GM19351 (cell line): ENCODE data around the gene SPDL1.

Experiments used
- ATAC-seq: cut with Tn5 transposase; IDR thresholded peaks from one replicate; pipeline ENCODE4 v1.9.1; 2021; ENCODE audit warnings: mild to moderate bottlenecking, moderate library complexity; ENCODE audit not compliant: unreplicated experiment

The SPDL1 gene

DNA sequence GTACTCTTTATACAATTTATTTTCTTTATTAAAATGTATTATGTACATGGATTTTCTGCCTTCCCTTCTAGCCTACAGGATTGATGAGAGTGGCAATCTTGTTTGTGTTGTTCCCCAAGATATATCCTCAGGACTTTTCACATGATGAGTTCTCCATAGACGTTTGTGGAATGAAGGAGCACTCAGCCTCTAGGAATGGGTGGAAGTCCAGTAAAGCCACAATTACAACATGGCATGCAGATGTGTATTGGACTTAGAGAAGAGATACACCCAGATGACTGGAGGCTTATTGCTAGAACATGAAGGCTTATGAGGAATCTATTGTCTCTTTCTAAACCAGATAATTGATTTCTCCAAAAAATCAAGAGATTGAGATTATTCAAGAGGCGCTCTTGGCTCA, 45.3 kb downstream of the SPDL1 start:
- no peak for ATAC-seq

- peak; percentile 53 for ATAC-seq
Measured at GRCh38 chr5:169629847-169630548, 46.4 kb downstream of the SPDL1 start.

- ATAC-seq: no peak
Measured at GRCh38 chr5:169631360-169631759, 47.8 kb downstream of the SPDL1 start.

GRCh38 chr5:169632946-169633345, 49.4 kb downstream of the SPDL1 start:
- no peak for ATAC-seq

- no peak for ATAC-seq
Measured at GRCh38 chr5:169634606-169635005, 51.0 kb downstream of the SPDL1 start.

DNA sequence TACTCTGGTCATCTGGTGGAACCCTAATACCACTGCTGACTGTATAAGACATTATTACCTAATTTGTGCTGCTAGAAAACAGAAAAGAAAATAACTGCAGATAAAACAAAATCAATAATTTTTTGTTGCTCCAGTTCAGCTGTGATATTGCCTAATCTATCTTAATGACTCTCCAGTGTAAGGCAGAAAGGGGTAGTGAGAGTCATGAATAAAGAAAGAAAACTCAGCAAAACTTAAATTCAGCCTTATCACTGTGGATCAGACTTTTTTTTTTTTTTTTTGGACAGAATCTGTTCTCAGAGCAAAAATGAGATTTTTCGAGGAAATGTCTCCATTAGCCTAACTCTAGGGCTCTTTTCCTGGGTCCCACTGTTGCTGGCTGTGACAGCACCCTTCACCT, 52.4 kb downstream of the SPDL1 start:
- no peak for ATAC-seq

GRCh38 chr5:169636477-169637084, 53.0 kb downstream of the SPDL1 start:
- ATAC-seq: no peak

DNA sequence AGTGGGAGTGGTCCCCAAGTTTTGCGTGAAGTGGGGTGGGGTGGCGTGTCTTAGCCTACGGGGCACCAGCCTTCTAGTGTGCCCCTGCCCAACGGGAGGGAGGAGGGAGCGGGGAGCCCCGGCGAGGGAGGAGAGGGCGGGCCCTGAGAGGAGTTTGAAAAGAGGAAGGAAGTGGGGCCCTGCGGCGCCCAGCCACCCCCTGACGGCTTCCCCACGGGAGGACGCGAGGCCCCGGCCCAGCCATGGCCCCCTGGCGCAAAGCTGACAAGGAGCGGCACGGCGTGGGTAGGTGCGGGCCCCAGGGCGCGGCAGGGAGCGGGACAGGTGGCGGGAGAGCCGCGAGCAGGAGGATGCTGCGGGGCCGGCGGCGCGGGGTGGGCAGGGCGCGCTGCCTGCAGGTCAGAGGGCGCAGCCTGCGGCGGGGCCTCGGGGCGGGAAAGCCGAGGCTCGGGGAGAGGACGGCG, 53.5 kb downstream of the SPDL1 start, which contains the start of gene DOCK2:
DOCK2 (plus strand) TSS at position 191 of the 464 bp plus-strand sequence; CDS start at position 243, 52 bp downstream.
- ATAC-seq: peak; percentile 90

DNA sequence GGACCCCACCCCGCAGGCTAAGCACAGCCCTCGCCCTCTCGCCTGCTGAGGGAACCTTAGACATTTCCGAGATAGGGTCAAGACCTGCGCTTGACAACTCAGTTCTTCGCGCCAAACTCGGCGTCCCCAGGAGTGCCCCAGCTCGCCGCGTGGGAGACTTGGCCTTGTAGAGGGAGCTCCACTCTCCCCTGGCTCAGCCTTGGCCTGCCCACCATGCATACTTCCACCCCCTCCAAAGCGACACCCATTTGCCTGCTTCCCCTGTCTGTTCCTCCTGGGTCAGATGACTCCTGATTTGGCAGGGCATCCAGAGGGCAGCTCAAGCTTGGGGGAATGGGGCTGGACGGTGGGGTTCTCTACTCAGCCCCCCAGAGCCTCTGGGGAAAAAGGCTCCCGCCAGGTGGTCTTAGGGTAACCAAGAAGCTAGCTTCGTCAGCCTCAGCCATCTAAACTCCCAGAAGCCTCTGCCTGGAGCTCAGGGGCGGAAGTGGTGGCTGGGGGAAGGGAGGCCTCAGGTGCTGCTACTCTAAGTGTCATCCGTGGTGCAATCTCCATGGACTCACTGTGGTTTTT, 54.1 kb downstream of the SPDL1 start:
- ATAC-seq: peak; percentile 69

DNA sequence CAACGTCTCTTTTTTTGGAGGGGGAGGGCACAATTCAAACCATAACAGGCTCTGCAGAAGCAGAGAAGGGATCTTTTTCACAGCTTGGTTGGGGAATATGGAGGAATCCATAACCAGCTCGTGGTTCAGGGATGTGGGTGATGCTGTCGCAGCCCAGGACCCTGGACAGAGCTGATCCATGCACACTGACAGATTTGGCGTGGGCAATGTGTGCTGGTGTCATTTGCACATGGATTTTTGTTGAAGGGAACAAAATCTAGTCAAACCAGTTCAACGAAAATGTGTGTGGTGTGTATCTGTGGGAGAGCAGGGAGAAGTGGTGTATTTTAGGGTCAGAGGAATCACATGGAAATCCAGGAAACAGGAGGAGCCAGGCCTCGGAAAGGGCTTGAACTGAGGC, 57.7 kb downstream of the SPDL1 start:
- ATAC-seq: no peak

- peak; percentile 38 for ATAC-seq
Measured at GRCh38 chr5:169646856-169647255, 63.3 kb downstream of the SPDL1 start.

DNA sequence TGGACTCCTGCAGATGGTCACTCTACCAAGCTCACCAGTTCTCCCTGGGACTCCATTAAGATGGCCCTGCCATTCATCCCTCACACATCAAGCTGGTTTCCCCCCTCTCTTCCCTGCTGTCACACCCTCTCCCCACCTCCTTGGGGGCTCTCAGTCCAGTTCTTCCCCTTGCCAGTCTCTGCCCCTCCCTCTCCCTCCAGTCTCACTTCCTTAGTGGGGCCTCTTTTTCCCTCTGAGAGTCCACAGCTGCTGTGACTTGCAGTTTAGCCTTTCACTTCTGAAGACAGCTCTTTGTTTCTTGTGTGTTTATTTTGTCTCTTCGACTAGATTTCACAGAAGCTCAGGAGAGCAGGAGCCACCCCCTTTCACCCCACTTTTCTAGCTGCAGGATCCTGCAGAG, 64.0 kb downstream of the SPDL1 start:
- peak; percentile 37 for ATAC-seq

DNA sequence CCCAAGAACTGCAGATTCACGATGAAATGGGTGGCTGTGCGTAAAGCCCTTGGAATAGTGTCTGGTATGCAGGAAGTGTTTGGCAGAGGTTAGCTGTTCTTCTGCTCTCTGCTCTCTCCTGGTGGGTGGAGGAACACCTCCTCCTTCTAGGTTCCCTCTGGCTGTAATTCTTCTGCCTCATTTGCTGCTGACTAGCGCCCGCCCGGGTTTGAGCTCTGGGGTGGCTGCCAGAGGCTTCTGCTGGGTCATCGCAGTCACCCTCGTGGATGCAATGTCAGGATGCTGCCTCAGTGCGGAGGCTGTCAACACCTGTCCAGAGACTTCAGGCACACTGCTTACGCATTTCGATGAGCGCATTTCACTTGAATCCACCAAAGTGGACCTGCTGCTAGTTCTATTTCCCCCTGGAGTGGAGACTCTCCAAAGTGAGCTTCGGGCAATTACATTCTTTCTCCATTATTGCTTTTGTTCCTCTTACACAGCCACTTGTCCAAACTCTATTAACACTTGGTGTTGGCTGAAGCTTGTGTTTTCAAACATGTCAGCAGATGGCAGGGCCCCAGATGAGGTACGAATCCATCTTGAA, 65.2 kb downstream of the SPDL1 start:
- no peak for ATAC-seq

- ATAC-seq: peak; percentile 21
Measured at GRCh38 chr5:169649486-169649885, 65.9 kb downstream of the SPDL1 start.

DNA sequence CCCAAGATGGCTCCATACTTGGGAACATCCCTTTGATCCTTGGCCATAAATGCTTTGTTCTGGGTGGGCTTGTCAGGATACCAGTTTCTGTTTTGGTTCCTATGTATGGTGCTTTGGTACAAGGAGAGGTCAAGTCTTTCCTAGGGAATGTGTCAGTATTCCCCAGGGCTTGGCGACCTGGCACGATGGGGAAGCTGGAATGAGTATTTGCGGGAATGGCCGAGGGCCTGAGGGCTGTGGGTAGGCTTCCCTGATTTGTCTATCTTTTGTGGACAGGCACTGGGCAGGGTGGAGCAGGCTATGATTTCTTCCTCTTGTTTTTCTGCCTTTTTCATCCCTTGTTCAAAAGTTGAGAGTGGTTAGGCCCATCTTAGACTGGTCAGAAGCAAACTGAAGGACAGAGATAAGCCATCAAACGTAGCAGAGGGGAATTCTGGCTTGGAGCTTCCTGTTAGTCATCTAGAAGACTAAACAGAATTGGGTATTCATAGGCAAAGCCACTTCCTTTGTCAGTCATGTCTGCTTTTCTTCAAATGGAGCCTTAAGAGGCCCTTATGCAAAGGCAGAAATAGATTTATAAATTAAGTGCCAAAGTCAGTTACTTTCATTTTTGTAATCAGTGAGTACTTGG, 67.2 kb downstream of the SPDL1 start:
- peak; percentile 42 for ATAC-seq

- ATAC-seq: no peak
Measured at GRCh38 chr5:169651526-169651925, 68.0 kb downstream of the SPDL1 start.

DNA sequence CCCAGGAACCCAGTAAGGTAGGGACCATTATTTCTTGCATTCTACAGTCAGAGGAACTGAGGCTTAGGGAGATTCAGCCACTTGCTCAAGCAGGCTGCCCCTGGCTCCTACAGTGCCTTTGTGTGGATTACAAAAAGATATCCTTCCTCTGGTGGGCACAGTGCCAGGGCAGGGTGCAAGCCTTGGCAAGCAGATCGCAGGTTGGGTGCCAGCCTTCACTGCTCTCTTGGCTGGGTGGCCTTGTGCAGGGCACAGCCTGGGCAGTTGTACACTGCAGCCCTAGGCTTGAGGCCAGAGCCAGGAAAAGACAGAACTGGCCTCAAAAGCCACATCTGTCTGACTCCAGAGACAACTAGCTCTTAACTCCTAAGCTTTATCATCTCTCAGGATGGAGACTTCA, 68.5 kb downstream of the SPDL1 start:
- no peak for ATAC-seq

DNA sequence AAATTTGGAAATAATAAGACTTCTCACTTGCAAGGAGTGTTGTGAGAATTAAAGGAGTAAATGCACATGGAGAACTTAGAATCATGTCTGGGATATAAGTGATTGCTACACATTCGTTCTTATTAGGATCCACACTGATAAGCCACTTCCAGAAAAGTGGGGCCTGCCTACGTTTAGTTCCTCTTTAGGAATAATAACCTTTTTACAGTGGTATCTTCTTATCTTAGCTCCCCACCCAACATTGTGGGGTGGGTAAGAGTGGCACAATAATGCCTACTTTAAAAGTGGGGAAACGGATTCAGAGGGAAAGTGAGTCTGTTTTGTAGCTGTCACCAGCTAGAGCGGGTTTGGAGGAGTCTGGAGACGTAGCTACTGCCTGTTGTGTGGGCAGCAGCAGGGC, 69.5 kb downstream of the SPDL1 start:
- no peak for ATAC-seq
